ENCODE measurements around the gene SERINC5.

SERINC5 gene

DNA sequence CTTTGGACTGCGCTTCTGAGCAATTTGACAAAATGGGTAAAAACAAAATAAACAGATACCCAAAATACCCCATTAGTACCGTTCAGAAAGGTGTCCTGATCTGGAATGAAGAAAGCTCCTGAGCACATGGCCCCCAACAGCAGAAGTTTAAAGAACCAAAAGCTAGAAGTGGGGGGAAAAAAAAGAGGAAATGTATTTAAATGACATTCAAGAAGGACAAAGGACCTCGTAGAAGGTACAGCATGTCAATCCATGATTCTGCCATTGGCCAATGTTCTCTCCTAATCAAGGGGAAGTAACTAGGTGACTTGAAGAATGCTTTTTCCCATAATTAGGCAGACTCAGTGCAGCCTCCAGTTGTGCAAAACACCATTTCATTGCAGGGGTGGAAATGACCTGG is 78.6 kb downstream of the SERINC5 start:
- Histone ChIP-seq H3K36me3 (ENCODE audit: control insufficient read depth, insufficient read depth, low read length) (0 out of 2 replicates have a peak, but pooled peaks cover 3% of the 10 kb centered on the region), H3K4me1 (ENCODE audit: control insufficient read depth, insufficient read depth, low read length) (peaks cover 4% of the 10 kb centered on the region; the same call in 1 of the 2 replicates), H3K27me3 (ENCODE audit: control insufficient read depth, insufficient read depth, low read length) (no peaks in the 10 kb centered on the region), H3K4me3 (ENCODE audit: low read length) (no peak overlapping the region), H3K27ac (ENCODE audit: low read length) (no peak overlapping the region), H3K9me3 (ENCODE audit: control insufficient read depth, insufficient read depth, low read length) (no peaks in the 10 kb centered on the region)
- DNase-seq (ENCODE audit: low read depth, low spot score), result no peak
- no CpG with 5 or more reads among the region's 3 CpGs for WGBS (ENCODE audit: insufficient coverage, insufficient read length)

DNA sequence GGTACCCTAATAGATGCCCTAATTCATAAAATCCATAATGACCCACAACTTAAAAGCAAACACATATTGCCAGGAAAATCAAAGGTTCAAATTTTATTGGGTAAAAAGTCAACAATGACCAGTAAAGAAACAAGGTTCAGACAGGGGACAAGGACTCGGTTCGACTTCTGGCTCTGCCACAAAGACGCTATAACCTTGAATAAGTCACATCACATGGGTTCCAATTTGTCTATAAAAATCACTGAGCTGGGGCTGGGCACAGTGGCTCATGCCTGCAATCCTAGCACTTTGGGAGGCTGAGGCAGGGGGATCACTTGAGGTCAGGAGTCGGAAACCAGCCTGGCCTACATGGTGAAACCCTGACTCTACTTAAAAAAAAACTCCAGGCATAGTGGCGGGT is 80.5 kb downstream of the SERINC5 start:
- Histone ChIP-seq H3K27me3 (ENCODE audit: control insufficient read depth, insufficient read depth, low read length) (no peaks in the 10 kb centered on the region), H3K36me3 (ENCODE audit: control insufficient read depth, insufficient read depth, low read length) (0 out of 2 replicates have a peak, but pooled peaks cover 3% of the 10 kb centered on the region), H3K9me3 (ENCODE audit: control insufficient read depth, insufficient read depth, low read length) (no peaks in the 10 kb centered on the region), H3K4me3 (ENCODE audit: low read length) (no peak overlapping the region), H3K27ac (ENCODE audit: low read length) (no peak overlapping the region), H3K4me1 (ENCODE audit: control insufficient read depth, insufficient read depth, low read length) (0 out of 2 replicates have a peak, but pooled peaks cover 1% of the 10 kb centered on the region)
- DNase-seq (ENCODE audit: low read depth, low spot score), result no peak
- WGBS (ENCODE audit: insufficient coverage, insufficient read length), result no CpG with 5 or more reads among the region's 5 CpGs

DNA sequence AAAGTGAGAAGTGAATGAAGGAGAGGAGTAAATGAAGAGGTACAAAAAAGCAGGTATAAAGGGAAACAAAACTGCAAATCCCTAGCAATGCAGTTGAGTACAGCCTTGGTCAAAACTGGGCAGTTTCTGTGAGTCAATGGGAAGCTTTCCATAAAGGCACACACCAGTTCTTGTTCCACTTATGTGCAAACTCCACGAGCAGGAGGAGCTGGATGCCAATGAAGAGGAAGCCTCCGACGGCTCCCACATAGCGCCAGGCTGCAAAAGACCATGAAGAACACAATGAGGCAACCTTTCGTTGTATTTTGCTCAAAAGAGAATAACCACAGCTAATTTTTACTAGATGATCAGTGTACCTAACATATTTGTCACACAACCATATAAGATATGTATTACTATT is 81.1 kb downstream of the SERINC5 start:
- WGBS (ENCODE audit: insufficient coverage, insufficient read length), result no CpG with 5 or more reads among the region's 5 CpGs

DNA sequence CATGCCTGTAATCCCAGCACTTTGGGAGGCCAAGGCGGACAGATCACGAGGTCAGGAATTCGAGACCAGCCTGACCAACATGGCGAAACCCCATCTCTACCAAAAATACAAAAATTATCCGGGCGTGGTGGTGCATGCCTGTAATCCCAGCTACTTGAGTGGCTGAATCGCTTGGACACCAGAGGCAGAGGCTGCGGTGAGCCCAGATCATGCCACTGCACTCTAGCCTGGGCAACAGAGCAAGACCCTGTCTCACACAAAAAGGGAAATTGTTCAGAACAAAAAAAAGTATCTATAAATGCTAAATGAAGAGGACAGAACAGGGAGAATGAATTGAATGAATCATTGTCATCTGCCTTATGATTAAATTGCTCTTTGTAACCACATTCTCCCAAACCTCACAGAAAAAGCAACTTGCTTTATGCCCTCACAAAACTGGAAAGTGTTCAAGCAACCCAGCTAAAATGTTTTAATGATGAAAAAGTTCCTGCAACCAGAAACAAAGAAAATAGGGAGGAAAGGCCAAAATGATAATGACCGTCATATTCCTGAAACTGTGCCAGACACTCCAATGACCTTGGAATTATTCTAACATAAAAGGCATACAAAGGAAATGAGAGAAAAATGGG is 83.7 kb downstream of the SERINC5 start:
- Histone ChIP-seq H3K4me3 (ENCODE audit: low read length) (no peak overlapping the region), H3K9me3 (ENCODE audit: control insufficient read depth, insufficient read depth, low read length) (no peaks in the 10 kb centered on the region), H3K27ac (ENCODE audit: low read length) (no peak overlapping the region), H3K36me3 (ENCODE audit: control insufficient read depth, insufficient read depth, low read length) (no peaks in the 10 kb centered on the region), H3K27me3 (ENCODE audit: control insufficient read depth, insufficient read depth, low read length) (no peaks in the 10 kb centered on the region), H3K4me1 (ENCODE audit: control insufficient read depth, insufficient read depth, low read length) (0 out of 2 replicates have a peak, but pooled peaks cover 1% of the 10 kb centered on the region)
- DNase-seq (ENCODE audit: low read depth, low spot score), result no peak
- WGBS (ENCODE audit: insufficient coverage, insufficient read length), result no CpG with 5 or more reads among the region's 9 CpGs

More for the DNA sequence above, 81.1 kb downstream of the SERINC5 start:
- Histone ChIP-seq H3K4me1 (ENCODE audit: control insufficient read depth, insufficient read depth, low read length) (0 out of 2 replicates have a peak, but pooled peaks cover 1% of the 10 kb centered on the region), H3K36me3 (ENCODE audit: control insufficient read depth, insufficient read depth, low read length) (0 out of 2 replicates have a peak, but pooled peaks cover 3% of the 10 kb centered on the region), H3K4me3 (ENCODE audit: low read length) (no peak overlapping the region), H3K27me3 (ENCODE audit: control insufficient read depth, insufficient read depth, low read length) (no peaks in the 10 kb centered on the region), H3K9me3 (ENCODE audit: control insufficient read depth, insufficient read depth, low read length) (no peaks in the 10 kb centered on the region), H3K27ac (ENCODE audit: low read length) (no peak overlapping the region)
- no peak for DNase-seq (ENCODE audit: low read depth, low spot score)

DNA sequence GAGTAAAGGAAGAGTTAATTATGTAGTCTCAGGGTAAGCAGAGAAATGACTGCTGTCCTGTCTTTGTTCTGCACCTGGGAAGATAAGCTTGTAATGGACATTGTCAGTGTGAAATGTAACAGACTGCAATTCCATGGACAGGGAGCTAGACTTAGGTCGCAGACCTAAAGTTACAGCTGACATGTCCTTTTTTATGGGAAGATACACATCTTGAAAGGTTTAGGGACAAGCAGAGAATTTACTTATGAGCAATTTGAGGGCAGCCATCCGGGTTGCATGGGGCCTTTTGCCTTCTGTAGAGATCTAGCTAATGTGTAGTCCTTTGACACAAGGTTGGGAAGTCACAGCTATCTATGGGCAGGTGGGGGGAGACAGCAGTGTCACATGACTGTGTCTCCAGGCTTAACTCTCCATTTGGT is 85.7 kb downstream of the SERINC5 start:
- Histone ChIP-seq H3K9me3 (ENCODE audit: control insufficient read depth, insufficient read depth, low read length) (no peaks in the 10 kb centered on the region), H3K4me3 (ENCODE audit: low read length) (no peak overlapping the region), H3K27me3 (ENCODE audit: control insufficient read depth, insufficient read depth, low read length) (no peaks in the 10 kb centered on the region), H3K4me1 (ENCODE audit: control insufficient read depth, insufficient read depth, low read length) (0 out of 2 replicates have a peak, but pooled peaks cover 1% of the 10 kb centered on the region), H3K27ac (ENCODE audit: low read length) (no peak overlapping the region), H3K36me3 (ENCODE audit: control insufficient read depth, insufficient read depth, low read length) (peaks cover 2% of the 10 kb centered on the region; the same call in 1 of the 2 replicates)
- WGBS (ENCODE audit: insufficient coverage, insufficient read length), result no CpG with 5 or more reads among the region's 2 CpGs
- DNase-seq (ENCODE audit: low read depth, low spot score), result no peak

DNA sequence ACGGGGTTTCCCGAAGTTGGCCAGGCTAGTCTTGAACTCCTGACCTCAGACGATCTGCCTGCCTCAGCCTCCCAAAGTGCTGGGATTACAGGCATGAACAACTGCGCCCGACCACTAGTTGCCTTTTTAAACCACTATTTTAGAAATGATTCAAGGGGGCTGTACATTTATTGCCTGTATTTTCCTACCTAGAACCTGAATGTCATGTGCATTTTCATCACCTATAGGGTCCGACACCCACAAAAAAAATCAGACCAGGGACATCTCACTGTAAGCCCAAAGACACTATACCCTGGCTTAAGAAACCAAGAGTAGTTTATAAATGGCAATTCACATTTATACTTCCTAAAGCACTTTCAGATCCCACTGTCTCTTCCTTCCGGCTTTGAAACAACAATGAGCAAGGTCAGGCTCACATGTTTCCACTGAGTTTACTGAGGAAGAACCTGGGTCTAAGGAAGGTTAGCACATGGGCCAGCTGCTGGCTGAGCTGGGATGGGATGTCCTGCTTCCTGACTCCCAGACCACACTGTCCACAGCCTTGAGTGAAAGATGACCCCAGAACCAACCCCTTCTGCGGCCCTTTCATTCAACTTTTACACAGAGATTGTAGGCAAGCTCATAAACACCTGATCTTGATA is 87.3 kb downstream of the SERINC5 start:
- Histone ChIP-seq H3K4me1 (ENCODE audit: control insufficient read depth, insufficient read depth, low read length) (no peaks in the 10 kb centered on the region), H3K4me3 (ENCODE audit: low read length) (no peak overlapping the region), H3K27me3 (ENCODE audit: control insufficient read depth, insufficient read depth, low read length) (no peaks in the 10 kb centered on the region), H3K36me3 (ENCODE audit: control insufficient read depth, insufficient read depth, low read length) (peaks cover 2% of the 10 kb centered on the region; the same call in 1 of the 2 replicates), H3K9me3 (ENCODE audit: control insufficient read depth, insufficient read depth, low read length) (no peaks in the 10 kb centered on the region), H3K27ac (ENCODE audit: low read length) (no peak overlapping the region)
- no CpG with 5 or more reads among the region's 8 CpGs for WGBS (ENCODE audit: insufficient coverage, insufficient read length)
- no peak for DNase-seq (ENCODE audit: low read depth, low spot score)

DNA sequence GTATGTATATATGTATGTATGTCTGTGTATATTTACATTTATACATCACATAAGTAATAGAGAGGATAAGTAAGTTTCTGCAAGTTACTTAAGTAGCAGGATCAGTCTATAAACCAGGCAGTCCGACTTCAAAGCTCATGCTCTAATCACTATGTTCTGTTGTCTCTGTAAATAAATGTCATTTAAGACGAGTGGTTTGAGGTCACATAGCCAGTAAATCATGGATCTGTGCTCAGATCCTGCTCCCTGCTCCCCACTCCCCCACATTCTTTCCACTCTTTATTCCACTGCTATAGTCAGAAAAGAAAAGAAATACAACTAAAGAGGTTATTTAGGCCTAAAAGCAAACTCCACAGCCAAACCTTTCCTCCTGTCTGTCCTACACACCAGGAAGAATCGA is 90.4 kb downstream of the SERINC5 start:
- WGBS (ENCODE audit: insufficient coverage, insufficient read length), result no CpG with 5 or more reads among the region's 3 CpGs
- DNase-seq (ENCODE audit: low read depth, low spot score), result no peak
- no peak overlapping the region for H3K4me3 ChIP-seq (ENCODE audit: low read length)
- no peaks in the 10 kb centered on the region for H3K27me3 ChIP-seq (ENCODE audit: control insufficient read depth, insufficient read depth, low read length)
- no peak overlapping the region for H3K27ac ChIP-seq (ENCODE audit: low read length)
- H3K4me1 ChIP-seq (ENCODE audit: control insufficient read depth, insufficient read depth, low read length), result no peaks in the 10 kb centered on the region
- H3K9me3 ChIP-seq (ENCODE audit: control insufficient read depth, insufficient read depth, low read length), result no peaks in the 10 kb centered on the region
- H3K36me3 ChIP-seq (ENCODE audit: control insufficient read depth, insufficient read depth, low read length), result peaks cover 2% of the 10 kb centered on the region; the same call in 1 of the 2 replicates

DNA sequence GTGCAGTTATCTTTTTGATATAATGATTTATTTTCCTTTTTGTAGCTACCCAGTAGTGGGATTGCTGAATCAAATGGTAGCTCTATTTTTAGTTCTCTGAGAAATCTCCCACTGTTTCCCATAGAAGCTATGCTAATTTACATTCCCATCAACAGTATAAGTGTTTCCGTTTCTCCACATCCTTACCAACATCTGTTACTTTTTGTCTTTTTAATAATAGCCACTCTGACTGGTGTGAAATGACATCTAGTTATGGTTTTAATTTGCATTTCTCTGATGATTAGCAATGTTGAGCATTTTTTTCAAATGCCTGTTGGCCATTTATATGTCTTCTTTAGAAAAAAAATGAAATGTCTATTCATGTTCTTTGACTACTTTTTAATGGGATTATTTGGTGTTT is 94.7 kb downstream of the SERINC5 start:
- peaks cover 3% of the 10 kb centered on the region; the same call in 1 of the 2 replicates for H3K36me3 ChIP-seq (ENCODE audit: control insufficient read depth, insufficient read depth, low read length)
- H3K27ac ChIP-seq (ENCODE audit: low read length), result no peak overlapping the region
- H3K27me3 ChIP-seq (ENCODE audit: control insufficient read depth, insufficient read depth, low read length), result no peaks in the 10 kb centered on the region
- no CpG with 5 or more reads among the region's 1 CpG for WGBS (ENCODE audit: insufficient coverage, insufficient read length)
- H3K9me3 ChIP-seq (ENCODE audit: control insufficient read depth, insufficient read depth, low read length), result no peaks in the 10 kb centered on the region
- H3K4me1 ChIP-seq (ENCODE audit: control insufficient read depth, insufficient read depth, low read length), result peaks cover 2% of the 10 kb centered on the region; the same call in 1 of the 2 replicates
- H3K4me3 ChIP-seq (ENCODE audit: low read length), result no peak overlapping the region
- DNase-seq (ENCODE audit: low read depth, low spot score), result no peak

DNA sequence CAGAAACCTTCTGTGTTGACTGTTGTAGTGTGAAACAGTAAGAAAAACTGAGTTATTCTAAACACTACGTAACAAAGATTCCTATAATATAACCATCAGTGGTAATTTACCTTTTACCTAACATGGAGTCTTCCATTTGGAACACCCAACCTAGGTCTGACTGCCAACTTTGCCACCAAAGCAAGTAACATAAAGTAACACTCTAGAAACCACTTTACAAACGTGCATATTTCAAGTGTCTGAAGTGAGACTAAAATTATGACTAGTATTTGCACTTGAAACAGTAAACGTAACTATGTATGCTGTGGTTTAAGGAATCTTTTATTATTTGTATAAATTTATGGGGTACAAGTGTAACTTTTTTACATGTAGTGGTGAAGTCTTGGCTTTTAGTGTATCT is 95.6 kb downstream of the SERINC5 start:
- H3K36me3 ChIP-seq (ENCODE audit: control insufficient read depth, insufficient read depth, low read length), result peaks cover 2% of the 10 kb centered on the region; the same call in 1 of the 2 replicates
- WGBS (ENCODE audit: insufficient coverage, insufficient read length), result no CpG with 5 or more reads among the region's 3 CpGs
- H3K27me3 ChIP-seq (ENCODE audit: control insufficient read depth, insufficient read depth, low read length), result no peaks in the 10 kb centered on the region

DNA sequence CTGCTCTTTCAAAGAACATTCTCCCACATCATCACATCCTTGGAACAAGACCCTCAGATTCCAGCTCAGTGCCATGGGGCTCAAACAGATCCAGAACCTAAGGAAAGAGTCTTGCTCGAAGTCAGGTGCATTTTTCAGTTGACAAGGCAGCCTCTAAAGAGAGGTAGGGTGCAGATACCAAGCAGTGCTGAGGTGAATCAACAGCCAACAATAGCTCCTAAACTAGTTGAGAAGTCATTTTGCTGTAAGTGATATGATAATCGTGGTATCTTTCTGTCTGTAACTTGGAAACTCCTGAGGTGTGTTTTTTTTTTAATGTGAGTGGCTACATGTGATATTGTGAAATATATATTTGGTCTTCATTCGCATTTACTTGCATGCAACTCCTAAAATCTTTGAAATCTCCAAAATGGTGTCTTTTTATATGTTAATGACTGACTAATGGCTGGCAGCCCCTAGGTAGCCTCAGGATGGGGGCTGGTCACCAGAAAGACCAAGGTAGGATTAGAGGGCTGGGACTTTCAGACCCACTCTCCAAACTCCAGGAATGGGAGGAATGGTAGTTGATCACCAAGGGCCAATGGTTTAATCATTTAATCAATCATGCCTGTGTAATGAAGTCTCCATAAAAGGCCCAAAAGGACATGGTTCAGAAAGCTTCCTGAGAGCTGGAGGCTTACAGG is 96.6 kb downstream of the SERINC5 start:
- no peaks in the 10 kb centered on the region for H3K27me3 ChIP-seq (ENCODE audit: control insufficient read depth, insufficient read depth, low read length)
- DNase-seq (ENCODE audit: low read depth, low spot score), result no peak
- WGBS (ENCODE audit: insufficient coverage, insufficient read length), result no CpG with 5 or more reads among the region's 3 CpGs
- H3K27ac ChIP-seq (ENCODE audit: low read length), result no peak overlapping the region
- H3K36me3 ChIP-seq (ENCODE audit: control insufficient read depth, insufficient read depth, low read length), result peaks cover 2% of the 10 kb centered on the region; the same call in 1 of the 2 replicates
- peaks cover 2% of the 10 kb centered on the region; the same call in 1 of the 2 replicates for H3K4me1 ChIP-seq (ENCODE audit: control insufficient read depth, insufficient read depth, low read length)
- H3K9me3 ChIP-seq (ENCODE audit: control insufficient read depth, insufficient read depth, low read length), result no peaks in the 10 kb centered on the region
- no peak overlapping the region for H3K4me3 ChIP-seq (ENCODE audit: low read length)

More for the DNA sequence above, 95.6 kb downstream of the SERINC5 start:
- Histone ChIP-seq H3K27ac (ENCODE audit: low read length) (no peak overlapping the region), H3K4me3 (ENCODE audit: low read length) (no peak overlapping the region), H3K4me1 (ENCODE audit: control insufficient read depth, insufficient read depth, low read length) (peaks cover 2% of the 10 kb centered on the region; the same call in 1 of the 2 replicates), H3K9me3 (ENCODE audit: control insufficient read depth, insufficient read depth, low read length) (no peaks in the 10 kb centered on the region)
- no peak for DNase-seq (ENCODE audit: low read depth, low spot score)
